ENCODE measurements around the gene DOLPP1.
"Not testable (repeated sequence)": the region's sequence is repeated elsewhere in the genome, so short reads cannot be mapped to it uniquely, and the experiment has no call there.

The DOLPP1 gene

GRCh38 chr9:129113645-129114304 lies 32.9 kb downstream of the DOLPP1 start:
- no peak for DNase-seq

- DNase-seq = no peak
These were observed 37.9 kb downstream of the DOLPP1 start for GRCh38 chr9:129118799-129119198.

- no peak for DNase-seq
These were observed 40.6 kb downstream of the DOLPP1 start for GRCh38 chr9:129121483-129121882.

GRCh38 chr9:129122133-129122532 lies 41.2 kb downstream of the DOLPP1 start:
- no peak for DNase-seq

- not testable (repeated sequence) for DNase-seq
These were observed 42.1 kb downstream of the DOLPP1 start for GRCh38 chr9:129122976-129123375.

- no peak for DNase-seq
These were observed 43.7 kb downstream of the DOLPP1 start for GRCh38 chr9:129124506-129125069.

GRCh38 chr9:129125478-129125877 lies 44.6 kb downstream of the DOLPP1 start:
- no peak for DNase-seq

GRCh38 chr9:129126749-129127618 lies 46.1 kb downstream of the DOLPP1 start:
- DNase-seq = no peak

- no peak for DNase-seq
These were observed 47.8 kb downstream of the DOLPP1 start for GRCh38 chr9:129128689-129129088.

- DNase-seq = not testable (repeated sequence)
These were observed 49.4 kb downstream of the DOLPP1 start for GRCh38 chr9:129130271-129130670.

GRCh38 chr9:129130791-129131190 lies 49.9 kb downstream of the DOLPP1 start:
- no peak for DNase-seq

- peak; percentile 43 for DNase-seq
These were observed 50.6 kb downstream of the DOLPP1 start for GRCh38 chr9:129131300-129132145.

- no peak for DNase-seq
These were observed 52.2 kb downstream of the DOLPP1 start for GRCh38 chr9:129133082-129133481.

GRCh38 chr9:129135476-129135875 lies 54.6 kb downstream of the DOLPP1 start:
- no peak for DNase-seq

- no peak for DNase-seq
These were observed 55.6 kb downstream of the DOLPP1 start for GRCh38 chr9:129136446-129137035.

GRCh38 chr9:129137292-129138143 lies 56.6 kb downstream of the DOLPP1 start:
- DNase-seq = no peak

- no peak for DNase-seq
These were observed 57.2 kb downstream of the DOLPP1 start for GRCh38 chr9:129138144-129138462.

GRCh38 chr9:129138476-129139232 lies 57.7 kb downstream of the DOLPP1 start:
- no peak for DNase-seq

GRCh38 chr9:129139233-129139992 lies 58.5 kb downstream of the DOLPP1 start:
- DNase-seq = peak; percentile 80

GRCh38 chr9:129139993-129140396 lies 59.1 kb downstream of the DOLPP1 start:
- DNase-seq = peak; percentile 97
